Testis (tissue), 2 donors: ENCODE data around the gene TUBA1C.

Source experiments
- POLR2A ChIP-seq: fragments of 450-650 bp; IDR thresholded peaks from one replicate; pipeline ENCODE4 v1.6.1; 2017; ENCODE audit warnings: antibody characterized with exemption, mild to moderate bottlenecking, moderate library complexity
- TF ChIP-seq, protein P1 (sequence below), 3 experiments: fragments of 450-650 bp in 2 of 3; fragments of 200-600 bp in 1 of 3; sonication (generic) in 1 of 3; IDR thresholded peaks; one replicate each; pipeline ENCODE4 v1.5.1; 2016 to 2019; ENCODE audit warnings: antibody characterized with exemption in 3 of 3, mild to moderate bottlenecking in 2 of 3, moderate library complexity in 1 of 3

DNA sequence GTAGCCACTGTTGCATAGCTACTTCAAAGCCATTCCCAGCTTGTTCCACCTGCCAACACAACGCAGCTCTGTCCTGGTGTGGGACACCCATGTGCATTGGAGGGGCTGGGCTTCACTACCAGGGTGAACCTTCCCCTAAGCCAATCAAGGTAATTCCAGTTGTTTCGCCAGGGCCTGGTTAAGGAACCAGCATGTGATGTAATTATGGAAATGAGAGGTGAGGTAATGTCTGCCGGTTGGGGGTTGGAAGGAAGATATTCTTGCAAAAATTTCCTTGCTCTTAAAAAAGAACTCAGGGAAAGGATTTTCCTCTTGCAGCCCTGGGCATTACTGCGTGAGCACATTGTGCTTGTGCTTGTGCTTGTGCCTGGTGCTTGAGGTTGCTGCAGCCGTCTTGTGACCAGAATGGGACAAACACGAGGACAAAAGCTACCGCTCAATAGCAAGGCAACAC, 14.9 kb downstream of the TUBA1C start:
- TF ChIP-seq, protein P1, sequence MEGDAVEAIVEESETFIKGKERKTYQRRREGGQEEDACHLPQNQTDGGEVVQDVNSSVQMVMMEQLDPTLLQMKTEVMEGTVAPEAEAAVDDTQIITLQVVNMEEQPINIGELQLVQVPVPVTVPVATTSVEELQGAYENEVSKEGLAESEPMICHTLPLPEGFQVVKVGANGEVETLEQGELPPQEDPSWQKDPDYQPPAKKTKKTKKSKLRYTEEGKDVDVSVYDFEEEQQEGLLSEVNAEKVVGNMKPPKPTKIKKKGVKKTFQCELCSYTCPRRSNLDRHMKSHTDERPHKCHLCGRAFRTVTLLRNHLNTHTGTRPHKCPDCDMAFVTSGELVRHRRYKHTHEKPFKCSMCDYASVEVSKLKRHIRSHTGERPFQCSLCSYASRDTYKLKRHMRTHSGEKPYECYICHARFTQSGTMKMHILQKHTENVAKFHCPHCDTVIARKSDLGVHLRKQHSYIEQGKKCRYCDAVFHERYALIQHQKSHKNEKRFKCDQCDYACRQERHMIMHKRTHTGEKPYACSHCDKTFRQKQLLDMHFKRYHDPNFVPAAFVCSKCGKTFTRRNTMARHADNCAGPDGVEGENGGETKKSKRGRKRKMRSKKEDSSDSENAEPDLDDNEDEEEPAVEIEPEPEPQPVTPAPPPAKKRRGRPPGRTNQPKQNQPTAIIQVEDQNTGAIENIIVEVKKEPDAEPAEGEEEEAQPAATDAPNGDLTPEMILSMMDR (IDR thresholded peaks at IDR 0.05): no peak
- TF ChIP-seq POLR2A: no peak
